Epithelial cell of proximal tubule (primary cell): Measurements from ENCODE around the gene FAM78A. TPM values are rescaled to one million over a fixed set of nuclear protein-coding genes. Genes with fewer than 3 reads are reported as not detected.

Experiments used
- DNase-seq: peaks from one replicate; pipeline ENCODE4 v3.0.0-alpha.2; 2011; ENCODE audit warnings: low read depth
- H3K4me3 ChIP-seq: 2 replicates; pipeline ENCODE4 v1.5.1; 2011; ENCODE audit warnings: low read depth, mild to moderate bottlenecking, low read length
- total RNA-seq: library from RNA; depleted of rRNA; stranded (reverse); fragments of >200 nt; gene quantifications from 2 replicates; pipeline ENCODE4 v1.2.3, GENCODE V29; 2015
- TF ChIP-seq, protein P1 (sequence below): conservative IDR thresholded peaks from 2 replicates; pipeline ENCODE4 v1.5.1; 2012; ENCODE audit warnings: low read depth, mild to moderate bottlenecking, low read length

Gene FAM78A
- total RNA-seq, 1 donor from 2014 or later, result under 0.01 TPM

DNA sequence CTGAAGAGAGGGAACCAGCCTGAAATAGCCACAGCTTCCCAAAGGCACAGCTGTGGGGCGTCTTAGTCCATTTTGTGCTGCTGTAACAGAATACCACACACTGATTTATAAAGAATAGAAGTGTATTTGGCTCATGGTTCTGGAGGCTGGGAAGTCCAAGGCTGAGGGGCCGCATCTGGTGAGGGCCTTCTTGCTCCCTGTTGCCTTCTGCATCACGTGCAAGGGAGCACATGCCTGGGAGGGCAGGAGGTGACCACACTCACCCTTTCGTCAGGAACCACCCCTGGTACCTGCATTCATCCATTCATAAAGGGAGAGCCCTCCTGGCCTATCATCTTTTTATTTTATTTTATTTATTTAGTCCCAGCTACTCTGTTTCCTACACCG is 23.6 kb upstream of the FAM78A start:
- H3K4me3 ChIP-seq, result no peak overlapping the region
- DNase-seq, result no peak
- TF ChIP-seq, protein P1, sequence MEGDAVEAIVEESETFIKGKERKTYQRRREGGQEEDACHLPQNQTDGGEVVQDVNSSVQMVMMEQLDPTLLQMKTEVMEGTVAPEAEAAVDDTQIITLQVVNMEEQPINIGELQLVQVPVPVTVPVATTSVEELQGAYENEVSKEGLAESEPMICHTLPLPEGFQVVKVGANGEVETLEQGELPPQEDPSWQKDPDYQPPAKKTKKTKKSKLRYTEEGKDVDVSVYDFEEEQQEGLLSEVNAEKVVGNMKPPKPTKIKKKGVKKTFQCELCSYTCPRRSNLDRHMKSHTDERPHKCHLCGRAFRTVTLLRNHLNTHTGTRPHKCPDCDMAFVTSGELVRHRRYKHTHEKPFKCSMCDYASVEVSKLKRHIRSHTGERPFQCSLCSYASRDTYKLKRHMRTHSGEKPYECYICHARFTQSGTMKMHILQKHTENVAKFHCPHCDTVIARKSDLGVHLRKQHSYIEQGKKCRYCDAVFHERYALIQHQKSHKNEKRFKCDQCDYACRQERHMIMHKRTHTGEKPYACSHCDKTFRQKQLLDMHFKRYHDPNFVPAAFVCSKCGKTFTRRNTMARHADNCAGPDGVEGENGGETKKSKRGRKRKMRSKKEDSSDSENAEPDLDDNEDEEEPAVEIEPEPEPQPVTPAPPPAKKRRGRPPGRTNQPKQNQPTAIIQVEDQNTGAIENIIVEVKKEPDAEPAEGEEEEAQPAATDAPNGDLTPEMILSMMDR, result no peak

DNA sequence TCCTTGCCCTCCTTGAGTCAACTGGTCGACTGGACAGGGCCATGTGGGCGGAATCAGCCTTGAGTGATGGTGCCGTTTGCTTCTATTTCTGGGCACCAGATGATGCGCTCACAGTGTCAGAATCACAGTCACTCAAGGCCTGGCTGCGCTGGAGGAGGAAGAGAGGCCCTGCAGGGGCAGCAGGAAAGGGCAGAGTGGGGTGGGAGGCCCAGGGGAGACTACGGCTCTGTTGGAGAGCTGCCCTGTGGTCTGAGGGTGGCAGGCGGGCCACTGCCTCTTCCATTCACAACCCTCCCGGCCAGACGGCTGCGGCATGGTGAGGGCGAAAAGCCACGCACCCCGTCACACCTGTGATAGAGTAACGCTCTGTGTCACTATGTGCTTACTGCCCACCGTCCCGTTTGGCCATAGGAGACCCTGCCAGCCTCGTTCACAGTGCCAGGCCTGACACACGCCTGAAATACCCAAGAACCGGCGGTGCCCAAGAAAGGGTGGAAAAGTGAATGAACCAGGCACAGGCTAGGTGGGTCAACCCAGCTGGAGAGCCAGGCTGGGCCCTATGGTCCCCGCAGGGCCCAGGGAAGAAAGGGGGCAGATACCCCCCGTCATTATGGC is 23.1 kb upstream of the FAM78A start:
- TF ChIP-seq, protein P1, result no peak
- no peak for DNase-seq
- no peak overlapping the region for H3K4me3 ChIP-seq

DNA sequence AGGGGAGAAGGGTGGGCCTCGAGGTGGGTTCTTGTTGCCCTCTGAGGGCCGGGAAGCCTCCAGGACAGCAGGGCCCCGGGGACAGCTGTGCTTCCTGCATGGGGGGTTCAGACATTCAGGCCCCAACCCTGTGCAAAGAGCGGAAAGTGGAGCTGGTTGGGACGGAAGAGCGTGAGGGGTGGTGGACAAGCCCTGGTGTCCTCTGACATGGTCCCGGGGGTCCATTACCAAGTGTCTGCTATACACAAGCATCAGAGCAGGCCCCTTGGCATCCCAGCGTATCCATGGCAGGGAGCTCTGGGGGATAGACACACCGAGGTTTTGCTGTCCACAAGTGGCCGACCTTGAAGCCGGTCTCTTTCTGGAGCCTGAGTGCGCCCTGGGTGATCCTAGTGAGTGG is 22.5 kb upstream of the FAM78A start:
- DNase-seq, result no peak
- H3K4me3 ChIP-seq, result no peak overlapping the region
- TF ChIP-seq, protein P1, result no peak

DNA sequence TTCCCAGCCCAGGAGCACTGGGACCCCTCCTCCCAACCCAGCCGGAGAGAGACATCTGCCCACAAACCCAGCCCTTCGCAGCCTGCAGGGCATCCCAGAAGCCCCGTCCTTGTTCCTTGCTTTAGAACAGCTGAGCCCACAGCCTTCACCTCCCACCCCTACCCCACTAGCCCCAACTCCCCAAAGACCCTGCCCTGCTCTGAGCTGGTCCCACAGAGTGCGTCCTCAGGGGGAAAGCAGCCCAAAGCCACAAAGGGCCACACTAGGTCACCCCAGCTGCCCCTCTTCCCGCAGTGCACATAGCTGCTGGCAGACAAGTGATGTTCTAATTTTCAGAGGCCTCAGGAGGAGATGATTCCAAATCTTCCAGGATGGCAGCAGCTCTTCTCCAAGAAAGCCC is 22.0 kb upstream of the FAM78A start:
- TF ChIP-seq, protein P1, result no peak
- no peak for DNase-seq
- no peak overlapping the region for H3K4me3 ChIP-seq

DNA sequence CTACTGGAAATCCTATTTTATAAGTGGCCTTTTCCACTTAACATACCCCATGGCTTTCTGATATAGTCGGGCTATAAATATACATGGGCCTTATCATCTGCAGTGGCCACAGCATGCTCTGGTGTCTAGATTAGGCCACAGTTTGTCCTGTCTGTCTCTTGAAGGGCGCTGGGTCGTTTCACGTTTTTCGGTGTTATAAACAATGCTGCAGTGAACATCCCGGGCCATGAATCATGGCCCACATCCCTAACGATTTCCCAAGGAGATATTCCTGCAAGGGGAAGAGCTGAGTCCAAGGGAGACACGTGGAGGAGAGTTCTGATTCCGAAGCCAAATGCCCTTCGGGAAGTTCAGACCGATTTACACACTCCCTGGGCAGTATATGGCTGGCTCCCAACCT is 21.6 kb upstream of the FAM78A start:
- no peak for DNase-seq
- no peak overlapping the region for H3K4me3 ChIP-seq
- TF ChIP-seq, protein P1, result no peak

DNA sequence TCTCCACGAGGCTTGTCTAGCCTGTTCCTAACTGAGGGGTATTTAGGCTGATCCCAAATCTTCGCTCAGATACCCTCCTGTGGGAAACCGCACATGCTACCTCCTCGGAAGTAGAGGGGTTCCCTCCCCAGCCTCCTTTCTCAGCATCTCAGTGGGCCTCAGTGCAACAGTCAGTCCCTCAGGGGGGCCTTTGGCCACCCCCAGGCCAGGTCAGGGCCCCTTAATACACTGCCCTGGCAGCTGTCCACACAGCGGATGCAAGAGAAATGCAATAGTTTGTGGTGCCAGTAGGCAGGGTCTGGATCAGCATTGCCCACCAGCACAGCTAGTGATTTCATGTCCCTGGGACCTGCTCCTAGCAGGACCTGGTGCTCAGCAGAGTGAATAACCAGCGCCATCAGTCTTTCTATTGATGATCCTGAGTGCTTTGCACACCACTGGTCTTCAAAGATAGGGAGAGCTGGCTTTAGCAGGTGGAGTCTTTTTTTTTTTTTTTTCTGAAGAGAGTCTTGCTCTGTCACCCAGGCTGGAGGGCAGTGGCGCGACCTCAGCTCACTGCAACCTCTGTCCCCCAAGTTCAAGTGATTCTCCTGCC is 20.7 kb upstream of the FAM78A start:
- H3K4me3 ChIP-seq, result no peak overlapping the region
- TF ChIP-seq, protein P1, result no peak
- DNase-seq, result no peak

DNA sequence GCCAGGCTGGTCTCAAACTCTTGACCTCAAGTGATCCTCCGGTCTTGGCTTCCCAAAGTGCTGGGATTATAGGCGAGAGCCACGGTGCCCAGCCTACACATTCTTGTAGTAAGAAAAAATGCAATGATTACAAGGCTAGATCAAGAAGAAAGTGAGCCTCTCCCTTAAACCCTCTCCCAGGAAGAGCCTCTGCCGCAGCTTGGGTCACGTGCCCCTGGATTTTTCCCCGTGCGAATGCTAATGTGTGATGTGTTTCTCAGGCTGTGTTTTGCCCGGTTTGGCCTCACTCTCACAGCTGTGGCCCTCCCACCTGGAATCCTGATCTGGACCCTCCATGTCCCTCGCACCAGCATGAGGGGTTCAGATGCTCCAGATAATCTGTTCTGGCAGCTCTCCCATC is 20.1 kb upstream of the FAM78A start:
- H3K4me3 ChIP-seq, result no peak overlapping the region
- no peak for DNase-seq
- TF ChIP-seq, protein P1, result no peak
